NCI-H82 treated with DMSO at 0.1 percent for 48 hours (cell line): ENCODE data around the gene LUC7L.
A peak's percentile ranks its signal among the peaks of the same experiment; 100 is the strongest.
"Not testable (repeated sequence)": the region's sequence is repeated elsewhere in the genome, so short reads cannot be mapped to it uniquely, and the experiment has no call there.

Experiments
- DNase-seq: peaks from one replicate; lab custom pipeline; 2025; ENCODE audit not compliant: unreplicated experiment; lab: John Stamatoyannopoulos, UW

Gene LUC7L

DNA sequence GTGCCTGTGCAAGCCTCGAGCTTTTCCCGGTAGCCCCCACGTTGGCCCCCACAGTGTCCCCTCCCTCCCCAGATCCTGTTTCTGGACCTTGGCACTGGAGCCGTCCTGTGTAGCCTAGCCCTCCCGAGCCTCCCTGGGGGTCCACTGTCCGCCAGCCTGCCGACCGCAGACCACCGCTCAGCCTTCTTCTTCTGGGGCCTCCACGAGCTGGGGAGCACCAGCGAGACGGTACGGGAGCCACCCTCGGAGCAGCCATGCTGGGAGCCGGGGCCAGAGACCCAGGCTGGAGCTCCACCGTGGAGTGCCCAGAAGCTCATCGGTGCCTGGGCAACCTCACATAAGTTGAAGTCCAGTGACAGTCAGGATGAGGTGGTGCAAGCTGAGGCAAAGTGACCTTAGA, 34.7 kb upstream of the LUC7L start:
- no peak for DNase-seq

DNA sequence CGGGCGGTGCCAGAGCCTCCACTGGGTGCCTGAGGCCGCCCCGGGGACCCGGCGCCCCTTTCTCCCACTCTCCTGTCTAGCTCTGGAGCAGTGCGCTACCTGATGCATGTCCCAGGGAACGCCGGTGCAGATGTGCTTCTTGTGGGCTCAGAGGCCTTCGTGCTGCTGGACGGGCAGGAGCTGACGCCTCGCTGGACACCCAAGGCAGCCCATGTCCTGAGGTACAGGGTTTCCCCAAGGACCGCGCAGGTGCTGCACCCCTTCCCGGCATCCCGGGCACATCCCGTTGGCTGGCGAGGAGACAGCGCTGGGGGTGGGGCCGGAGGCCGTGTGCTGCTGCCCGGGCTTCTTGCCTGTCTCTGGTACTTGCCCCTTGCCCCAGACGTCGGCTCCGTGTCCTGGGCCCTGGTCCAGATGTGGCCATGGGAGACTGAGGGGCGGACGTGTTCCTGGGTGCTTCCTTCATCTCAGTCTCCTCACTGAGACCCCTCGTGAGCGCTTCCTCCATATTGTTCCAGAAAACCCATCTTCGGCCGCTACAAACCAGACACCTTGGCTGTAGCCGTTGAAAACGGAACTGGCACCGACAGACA, 34.0 kb upstream of the LUC7L start:
- DNase-seq: no peak

DNA sequence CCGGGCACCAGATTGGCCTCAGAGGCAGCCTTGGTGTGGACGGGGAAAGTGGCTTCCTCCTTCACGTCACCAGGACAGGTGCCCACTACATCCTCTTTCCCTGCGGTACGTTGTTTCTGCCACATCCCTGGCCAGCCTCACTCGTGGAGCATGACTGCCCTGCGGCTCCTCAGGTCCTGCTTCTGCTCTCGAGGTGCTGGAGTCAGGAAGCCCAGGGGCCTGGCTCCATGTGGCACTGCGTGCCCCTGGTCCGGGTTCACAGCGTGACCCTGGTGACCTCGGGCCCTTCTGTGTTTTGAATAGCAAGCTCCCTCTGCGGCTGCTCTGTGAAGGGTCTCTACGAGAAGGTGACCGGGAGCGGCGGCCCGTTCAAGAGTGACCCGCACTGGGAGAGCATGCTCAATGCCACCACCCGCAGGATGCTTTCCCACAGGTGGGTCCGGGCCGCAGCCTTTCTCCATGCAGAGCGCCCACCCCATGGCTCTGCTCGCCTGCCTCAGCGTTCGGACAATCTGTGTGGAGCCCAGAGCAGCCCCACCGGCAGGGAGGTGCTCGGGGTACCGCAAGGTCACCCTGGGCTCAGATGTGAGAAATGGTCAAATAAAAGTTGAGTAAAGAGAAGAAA, 33.0 kb upstream of the LUC7L start:
- no peak for DNase-seq

DNA sequence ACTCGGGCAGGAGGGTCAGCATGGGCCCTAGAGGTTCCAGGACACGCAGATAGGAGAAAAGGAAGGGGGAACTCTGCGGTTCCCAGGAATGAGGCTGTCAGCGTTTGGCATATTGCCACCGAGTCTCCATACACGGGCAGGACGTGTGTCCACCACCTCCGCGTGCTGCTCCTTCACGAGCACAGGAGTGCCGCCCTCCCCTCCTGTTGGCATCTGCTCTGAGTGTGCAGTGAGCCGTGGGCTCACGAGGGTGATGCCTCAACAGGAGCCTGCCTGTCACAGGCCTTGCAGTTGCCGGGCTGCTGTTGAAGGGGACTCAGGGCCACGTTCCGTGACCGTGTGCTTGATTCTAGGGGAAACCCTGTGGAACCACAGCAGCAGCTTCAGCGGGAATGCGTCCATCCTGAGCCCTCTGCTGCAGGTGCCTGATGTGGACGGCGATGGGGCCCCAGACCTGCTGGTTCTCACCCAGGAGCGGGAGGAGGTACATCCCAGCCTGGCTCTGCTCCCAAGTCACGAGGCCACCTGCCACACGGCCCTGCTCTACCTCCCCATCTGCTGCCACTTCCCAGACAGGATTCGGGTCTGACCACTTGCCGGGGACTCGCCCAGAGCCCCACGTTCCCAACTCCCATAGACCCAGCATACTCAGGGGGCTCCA, 31.9 kb upstream of the LUC7L start:
- no peak for DNase-seq

DNA sequence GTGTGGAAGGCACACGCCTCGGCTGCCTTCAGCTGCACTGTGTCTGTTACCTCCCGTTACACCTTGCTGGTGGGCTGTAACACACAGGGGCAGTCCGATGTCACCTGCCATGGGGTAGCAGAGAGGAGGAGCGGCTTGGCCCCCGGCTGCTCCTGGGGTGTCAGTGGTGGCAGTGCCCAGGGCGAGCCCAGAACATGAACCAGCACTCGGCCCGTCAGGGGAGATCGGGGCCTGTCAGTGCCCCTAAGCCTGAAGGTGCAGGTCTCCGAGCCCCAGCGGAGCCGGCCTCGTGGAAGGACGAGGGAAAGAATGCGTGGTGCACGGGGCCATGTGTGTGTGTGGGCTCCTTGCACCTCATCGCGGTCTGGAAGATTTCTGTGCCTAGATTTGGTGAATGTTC, 31.1 kb upstream of the LUC7L start:
- DNase-seq: no peak

DNA sequence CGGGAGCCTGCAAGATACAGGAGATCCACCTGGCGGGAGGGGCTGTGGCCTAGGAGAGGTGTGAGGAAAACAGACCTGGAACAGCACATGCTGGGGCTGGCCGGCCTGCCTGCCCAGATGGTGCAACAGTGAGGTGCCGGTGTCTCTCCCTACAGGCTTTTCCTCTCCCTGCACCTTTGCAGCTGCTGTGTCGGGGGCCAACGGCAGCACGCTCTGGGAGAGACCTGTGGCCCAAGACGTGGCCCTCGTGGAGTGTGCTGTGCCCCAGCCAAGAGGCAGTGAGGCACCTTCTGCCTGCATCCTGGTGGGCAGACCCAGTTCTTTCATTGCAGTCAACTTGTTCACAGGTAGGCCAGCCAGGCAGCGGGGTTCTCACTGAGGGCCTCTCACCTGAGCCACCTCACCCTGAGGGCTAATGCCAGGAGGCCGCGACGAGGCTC, 30.6 kb upstream of the LUC7L start:
- no peak for DNase-seq

DNA sequence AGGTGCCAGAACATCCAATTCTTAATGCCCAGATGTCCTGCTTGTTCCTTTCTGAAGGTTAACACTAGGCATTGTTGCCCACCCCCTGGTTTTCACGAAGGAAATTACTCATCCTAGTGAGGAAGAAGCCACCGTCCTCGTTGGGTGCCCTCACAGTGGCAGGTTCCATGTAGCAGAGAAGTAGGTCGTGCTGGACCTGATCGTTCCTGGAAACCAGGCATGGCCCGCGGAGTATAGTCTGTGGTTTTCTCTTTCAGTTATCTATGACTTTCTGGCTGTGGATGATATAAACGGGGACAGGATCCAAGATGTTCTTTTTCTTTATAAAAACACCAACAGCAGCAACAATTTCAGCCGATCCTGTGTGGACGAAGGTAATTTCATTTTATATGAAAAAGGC, 30.0 kb upstream of the LUC7L start:
- no peak for DNase-seq

DNA sequence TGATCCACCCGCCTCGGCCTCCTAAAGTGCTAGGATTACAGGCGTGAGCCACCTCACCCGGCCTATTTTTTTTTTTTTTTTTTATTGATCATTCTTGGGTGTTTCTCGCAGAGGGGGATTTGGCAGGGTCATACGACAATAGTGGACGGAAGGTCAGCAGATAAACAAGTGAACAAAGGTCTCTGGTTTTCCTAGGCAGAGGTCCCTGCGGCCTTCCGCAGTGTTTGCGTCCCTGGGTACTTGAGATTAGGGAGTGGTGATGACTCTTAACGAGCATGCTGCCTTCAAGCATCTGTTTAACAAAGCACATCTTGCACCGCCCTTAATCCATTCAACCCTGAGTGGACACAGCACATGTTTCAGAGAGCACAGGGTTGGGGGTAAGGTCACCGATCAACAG, 28.8 kb upstream of the LUC7L start:
- DNase-seq: not testable (repeated sequence)

DNA sequence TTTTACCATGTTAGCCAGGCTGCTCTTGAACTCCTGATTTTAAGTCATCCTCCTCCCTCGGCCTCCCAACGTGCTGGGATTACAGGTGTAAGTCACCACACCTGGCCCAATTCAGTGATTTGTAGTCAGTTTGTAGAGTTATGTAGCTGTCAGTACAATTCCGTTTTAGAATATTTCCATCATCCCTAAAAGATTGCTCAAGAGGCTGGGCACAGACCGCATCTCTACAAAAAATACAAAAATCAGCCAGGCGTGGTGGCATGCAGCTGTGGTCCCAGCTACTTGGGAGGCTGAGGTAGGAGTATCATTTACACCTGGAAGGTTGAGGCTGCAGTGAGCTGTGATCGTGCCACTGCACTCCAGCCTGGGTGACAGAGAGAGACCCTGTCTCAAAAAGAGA, 25.9 kb upstream of the LUC7L start:
- no peak for DNase-seq

DNA sequence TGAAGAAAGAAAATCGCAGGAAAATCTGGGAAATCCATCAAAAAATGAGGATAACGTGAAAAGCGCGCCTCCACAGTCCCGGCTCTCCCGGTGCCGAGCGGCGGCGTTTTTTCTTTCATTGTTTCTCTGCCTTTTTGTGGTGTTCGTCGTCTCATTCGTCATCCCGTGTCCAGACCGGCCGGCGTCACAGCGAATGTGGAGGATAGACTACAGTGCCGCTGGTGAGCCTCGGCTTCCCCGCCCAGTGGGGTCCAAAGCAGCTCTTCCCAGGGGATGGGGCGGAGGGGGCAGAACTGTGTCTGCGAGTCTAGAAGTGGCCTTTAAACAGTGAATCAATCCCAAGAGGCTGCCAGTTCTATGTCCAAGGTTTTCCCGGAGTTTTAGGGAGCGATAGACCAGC, 25.2 kb upstream of the LUC7L start:
- no peak for DNase-seq

DNA sequence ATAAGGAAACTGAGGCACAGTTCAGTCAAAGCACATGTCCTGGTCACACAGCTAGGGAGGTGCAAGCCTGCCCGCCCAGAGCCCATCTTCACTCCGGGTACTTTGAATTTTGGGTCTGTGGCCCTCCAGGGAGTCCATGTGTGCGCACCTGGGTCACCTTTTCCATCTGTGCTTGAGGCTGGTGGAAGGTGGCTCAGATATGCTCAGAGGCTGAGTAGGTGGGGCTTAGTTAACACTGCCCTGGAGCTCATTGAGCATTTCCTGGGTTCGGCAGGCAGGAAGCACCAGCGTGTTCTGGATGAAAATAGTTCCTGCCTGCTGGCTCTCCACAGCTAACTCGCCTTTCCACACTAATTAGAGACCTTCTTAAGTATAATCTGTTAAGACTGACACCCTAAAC, 24.6 kb upstream of the LUC7L start:
- no peak for DNase-seq

DNA sequence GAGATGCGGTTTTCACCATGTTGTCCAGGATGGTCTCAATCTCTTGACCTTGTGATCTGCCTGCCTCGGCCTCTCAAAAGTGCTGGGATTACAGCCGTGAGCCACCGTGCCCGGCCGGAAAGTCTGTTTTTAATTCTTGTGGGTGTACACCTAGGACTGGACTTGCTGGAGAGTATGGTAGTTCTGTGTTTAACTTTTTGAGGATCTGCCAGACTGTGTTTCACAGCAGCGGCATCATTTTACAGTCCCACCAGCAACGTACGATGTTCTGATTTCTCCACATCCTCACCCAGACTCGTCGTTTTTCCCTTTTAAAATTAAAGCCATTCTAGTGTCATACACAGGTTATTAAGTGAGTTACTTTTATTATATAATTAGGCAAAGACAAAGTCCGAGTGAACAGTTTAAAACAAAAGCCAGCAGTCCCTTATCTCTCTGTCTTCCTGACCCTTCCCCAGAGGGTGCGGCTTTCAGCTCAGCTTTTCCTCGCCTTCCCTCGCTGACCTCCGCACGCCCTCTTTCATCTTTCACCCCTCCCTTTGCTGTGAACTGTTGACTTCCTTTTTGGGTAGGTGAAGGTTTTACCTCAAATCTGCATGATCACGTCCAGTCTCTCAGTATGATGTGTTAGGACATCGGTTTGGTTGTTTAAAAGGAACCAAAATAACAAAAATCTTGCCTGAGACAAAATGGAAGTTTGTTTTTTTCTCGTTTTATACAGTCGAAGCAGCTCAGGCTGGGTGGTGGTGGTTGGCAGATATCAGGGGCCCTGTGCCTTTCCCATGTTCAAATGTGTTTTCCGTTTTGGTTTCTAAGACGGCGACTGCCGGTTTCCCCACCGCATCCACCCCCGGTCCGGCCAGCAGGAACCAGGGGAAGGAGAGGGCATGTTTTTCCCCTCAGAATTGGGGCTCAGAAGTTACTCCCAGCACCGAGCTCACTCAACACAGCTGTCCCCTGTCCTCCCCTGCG, 23.4 kb upstream of the LUC7L start:
- no peak for DNase-seq

DNA sequence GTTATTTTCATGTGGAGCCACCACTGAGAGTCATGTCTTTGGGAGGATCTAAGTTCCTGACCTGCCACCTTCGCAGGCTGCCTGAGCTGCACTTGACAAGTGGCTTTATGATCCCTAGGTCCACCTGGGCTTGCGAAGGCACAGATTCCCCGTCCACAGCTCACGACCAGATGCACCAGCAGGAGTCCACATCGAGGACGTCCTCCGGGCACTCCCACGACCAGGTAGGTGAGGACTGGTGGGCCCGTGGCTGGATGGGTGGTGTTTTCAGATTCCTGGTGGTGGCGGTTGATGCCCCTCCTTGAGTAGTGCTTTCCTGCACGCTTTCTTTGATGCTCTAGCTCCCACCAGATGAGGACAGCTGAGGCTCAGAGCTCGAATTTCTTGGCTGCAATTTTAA, 20.2 kb upstream of the LUC7L start:
- DNase-seq: no peak

DNA sequence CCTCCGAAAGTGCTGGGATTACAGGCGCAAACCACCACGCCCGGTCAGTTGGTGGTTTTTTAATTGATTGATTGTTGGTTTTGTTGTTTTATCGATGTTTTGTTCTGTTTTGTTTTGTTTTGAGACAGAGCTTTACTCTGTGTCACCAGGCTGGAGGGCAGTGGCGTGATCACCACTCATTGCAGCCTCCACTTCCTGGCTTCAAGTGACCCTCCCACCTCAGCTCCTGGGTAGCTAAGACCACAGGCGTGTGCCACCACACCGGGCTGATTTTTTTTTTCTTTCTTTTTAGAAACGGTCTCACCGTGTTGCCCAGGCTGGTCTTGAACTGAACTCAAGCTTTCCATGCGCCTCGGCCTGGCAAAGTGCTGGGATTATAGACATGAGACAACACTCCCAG, 17.8 kb upstream of the LUC7L start:
- DNase-seq: no peak

DNA sequence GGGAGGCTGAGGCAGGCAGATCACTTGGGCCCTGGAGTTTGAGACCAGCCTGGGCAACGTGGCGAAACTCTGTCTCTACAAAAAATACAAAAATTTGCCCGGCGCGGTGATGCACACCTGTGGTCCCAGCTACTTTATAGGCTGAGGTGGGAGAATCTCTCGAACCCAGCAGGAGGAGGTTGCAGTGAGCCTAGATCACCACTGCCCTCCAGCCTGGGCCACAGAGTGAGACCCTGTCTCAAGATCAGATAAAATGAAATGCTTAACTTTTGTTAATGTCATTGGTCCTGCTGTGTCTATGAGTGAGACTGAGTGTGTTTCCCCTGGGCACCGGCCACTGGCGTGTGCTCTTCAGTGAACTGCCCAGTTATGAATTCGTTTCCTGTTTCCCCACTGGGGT, 15.9 kb upstream of the LUC7L start:
- DNase-seq: no peak

DNA sequence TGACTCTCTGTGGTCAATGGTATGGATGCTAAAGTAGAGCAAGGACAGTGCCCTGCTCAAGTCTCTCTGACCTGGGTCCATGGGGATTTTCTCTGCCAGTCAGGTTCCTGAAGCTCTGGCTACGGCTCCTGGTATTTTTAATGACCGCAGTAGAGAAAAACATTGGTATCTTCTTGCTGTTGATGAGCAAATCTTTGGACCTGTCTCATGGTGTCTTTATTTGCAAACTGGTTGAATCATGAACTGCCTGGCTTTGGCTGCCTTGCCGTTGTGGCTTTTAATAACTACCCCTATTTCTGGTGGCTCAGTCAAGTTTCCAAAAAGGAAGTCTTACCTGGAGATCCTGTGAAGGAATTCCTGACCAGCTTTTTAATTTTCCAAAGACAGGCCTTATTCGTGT, 14.1 kb upstream of the LUC7L start:
- DNase-seq: no peak

DNA sequence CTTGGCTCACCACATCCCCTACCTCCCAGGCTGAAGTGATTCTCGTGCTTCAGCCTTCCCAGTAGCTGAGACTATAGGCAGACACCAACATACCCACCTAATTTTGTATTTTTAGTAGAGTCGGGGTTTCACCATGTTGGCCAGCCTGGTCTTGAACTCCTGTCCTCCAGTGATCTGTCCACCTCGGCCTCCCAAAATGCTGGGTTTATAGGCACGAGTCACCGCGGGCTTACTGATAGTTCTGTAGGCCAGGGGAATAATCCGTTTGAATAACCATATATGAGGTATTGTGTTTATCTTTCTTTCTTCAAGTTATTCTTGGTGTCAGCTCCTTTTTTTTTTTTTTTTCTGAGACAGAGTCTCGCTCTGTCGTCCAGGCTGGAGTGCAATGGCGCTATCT, 13.0 kb upstream of the LUC7L start:
- no peak for DNase-seq

DNA sequence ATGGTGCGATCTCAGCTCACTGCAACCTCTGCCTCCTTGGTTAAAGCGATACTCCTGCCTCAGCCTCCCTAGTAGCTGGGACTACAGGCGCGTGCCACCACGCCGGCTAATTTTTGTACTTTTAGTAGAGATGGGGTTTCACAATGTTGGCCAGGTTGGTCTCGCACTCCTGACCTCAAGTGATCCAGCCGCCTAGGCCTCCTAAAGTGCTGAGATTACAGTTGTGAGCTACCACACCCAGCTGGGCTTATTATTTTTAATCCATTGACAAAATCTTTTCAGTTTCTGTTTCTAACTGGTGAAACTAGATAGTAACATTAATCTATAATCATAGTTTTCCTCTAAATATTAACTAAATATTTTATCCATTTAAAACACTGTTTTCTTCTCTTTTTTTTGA, 11.3 kb upstream of the LUC7L start:
- DNase-seq: no peak

DNA sequence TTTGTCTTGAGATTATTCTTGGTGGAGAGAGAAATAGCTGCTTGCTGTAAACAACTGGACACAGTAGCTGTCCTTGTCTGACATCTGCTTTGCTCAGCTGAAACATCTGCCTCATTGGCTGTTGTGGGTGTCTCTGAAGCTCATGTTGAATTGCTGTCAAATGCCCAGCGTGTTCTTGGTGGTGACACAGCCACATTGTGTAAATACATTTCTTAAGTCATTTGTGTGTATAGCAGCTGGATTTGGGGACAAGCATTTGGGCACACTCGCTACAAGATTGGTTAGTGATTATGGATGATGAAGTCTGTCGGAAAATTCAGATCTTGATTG, 10.7 kb upstream of the LUC7L start:
- no peak for DNase-seq

DNA sequence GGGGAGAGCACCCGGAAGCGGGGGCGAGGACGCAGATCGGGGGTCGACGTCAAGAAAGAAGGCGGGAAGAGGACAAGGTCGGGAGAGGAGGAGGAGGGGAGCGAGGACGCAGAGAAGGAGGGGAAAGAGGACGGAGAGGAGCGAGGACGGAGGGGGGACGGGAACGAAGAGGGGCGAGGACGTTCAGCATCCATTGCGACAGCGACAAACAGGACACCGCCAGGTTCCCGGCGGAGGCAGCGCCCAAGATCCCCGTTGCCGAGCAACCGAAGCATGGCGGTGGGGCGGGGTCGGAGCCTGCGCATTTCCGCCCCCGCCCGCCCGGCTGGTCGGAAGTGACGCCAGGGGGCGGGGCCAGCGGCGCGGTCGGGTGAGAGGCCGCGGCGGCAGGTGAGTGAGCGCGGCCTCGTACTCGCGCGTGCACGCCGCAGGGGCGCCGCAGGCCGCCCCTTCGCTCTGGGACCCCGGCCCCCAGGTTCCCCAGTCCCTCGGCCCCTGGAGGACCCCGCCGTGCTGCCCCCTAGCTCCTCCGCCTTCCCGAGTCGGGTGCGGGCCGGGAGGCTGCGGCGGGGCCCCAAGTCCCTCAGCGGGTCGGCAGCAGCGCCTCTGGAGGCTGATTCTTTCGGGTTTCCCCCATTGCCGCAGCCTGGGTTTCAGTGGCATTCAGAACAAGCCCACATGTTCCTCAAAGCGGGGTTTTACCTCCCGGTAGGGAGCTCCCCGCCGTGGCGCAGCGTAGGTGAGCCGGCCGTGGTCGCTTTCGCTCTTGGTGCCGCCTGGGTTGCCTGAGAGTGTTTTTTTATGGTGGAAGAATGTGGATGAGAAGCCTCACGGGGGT, 5.4 kb upstream of the LUC7L start, which contains the start of gene FAM234A:
Gene FAM234A (plus strand): TSS at position 354 of the 838 bp plus-strand sequence. CDS start 19,593 bp downstream, outside the sequence.
- peak; percentile 78 for DNase-seq

DNA sequence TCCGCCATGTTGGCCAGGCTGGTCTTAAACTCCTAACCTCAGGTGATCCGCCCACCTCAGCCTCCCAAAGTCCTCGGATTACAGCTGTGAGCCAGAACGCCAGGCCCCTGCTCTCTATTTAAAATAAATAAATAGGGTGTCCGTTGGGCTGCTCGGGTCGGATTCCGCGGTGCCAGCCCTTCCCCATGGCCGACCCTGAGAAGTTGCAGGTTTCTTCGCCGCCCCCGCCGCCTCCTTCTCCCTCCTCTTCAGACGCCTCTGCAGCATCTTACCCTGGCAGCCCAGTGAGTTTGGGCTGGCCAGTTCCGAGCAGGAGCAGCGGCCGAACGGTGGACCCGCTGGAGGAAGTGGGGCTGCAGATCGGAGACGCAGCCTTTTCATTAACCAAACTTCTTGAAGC, 1.7 kb upstream of the LUC7L start:
- no peak for DNase-seq
